Ishikawa (cell line): ENCODE measurements around the gene ARHGAP8.

Source experiments
- CEBPB ChIP-seq: IDR thresholded peaks from 2 replicates; pipeline ENCODE4 v1.6.1; 2012
- CREB1 ChIP-seq: IDR thresholded peaks from 2 replicates; pipeline ENCODE4 v1.6.1; 2012; ENCODE audit warnings: low read depth
- EGR1 ChIP-seq: IDR thresholded peaks from 2 replicates; pipeline ENCODE4 v1.6.1; 2012
- EP300 ChIP-seq: IDR thresholded peaks from 2 replicates; pipeline ENCODE4 v1.6.1; 2012; ENCODE audit warnings: borderline replicate concordance
- FOXM1 ChIP-seq: IDR thresholded peaks from 2 replicates; pipeline ENCODE4 v1.6.1; 2012; ENCODE audit warnings: low read depth, borderline replicate concordance
- MAX ChIP-seq: IDR thresholded peaks from 2 replicates; pipeline ENCODE4 v1.6.1; 2012
- NFIC ChIP-seq: IDR thresholded peaks from 2 replicates; pipeline ENCODE4 v1.6.1; 2012
- RAD21 ChIP-seq: IDR thresholded peaks from 2 replicates; pipeline ENCODE4 v1.6.1; 2012; ENCODE audit warnings: low read depth
- TAF1 ChIP-seq: IDR thresholded peaks from 2 replicates; pipeline ENCODE4 v1.6.1; 2012; ENCODE audit warnings: low read depth, mild to moderate bottlenecking
- TCF12 ChIP-seq: IDR thresholded peaks from 2 replicates; pipeline ENCODE4 v1.6.1; 2012; ENCODE audit warnings: low read depth
- TEAD4 ChIP-seq: IDR thresholded peaks from 2 replicates; pipeline ENCODE4 v1.6.1; 2012
- USF1 ChIP-seq: IDR thresholded peaks from 2 replicates; pipeline ENCODE4 v1.6.1; 2012
- YY1 ChIP-seq: IDR thresholded peaks from 2 replicates; pipeline ENCODE4 v1.6.1; 2012; ENCODE audit warnings: low read depth
- ZBTB7A ChIP-seq: IDR thresholded peaks from 2 replicates; pipeline ENCODE4 v1.6.1; 2012; ENCODE audit warnings: low read depth
- TF ChIP-seq, protein P1 (sequence below): IDR thresholded peaks from 2 replicates; pipeline ENCODE4 v1.6.1; 2012; ENCODE audit warnings: low read depth, mild to moderate bottlenecking

ARHGAP8 gene

GRCh38 chr22:44885806-44886360, 133.5 kb downstream of the ARHGAP8 start:
- TF ChIP-seq, protein P1, sequence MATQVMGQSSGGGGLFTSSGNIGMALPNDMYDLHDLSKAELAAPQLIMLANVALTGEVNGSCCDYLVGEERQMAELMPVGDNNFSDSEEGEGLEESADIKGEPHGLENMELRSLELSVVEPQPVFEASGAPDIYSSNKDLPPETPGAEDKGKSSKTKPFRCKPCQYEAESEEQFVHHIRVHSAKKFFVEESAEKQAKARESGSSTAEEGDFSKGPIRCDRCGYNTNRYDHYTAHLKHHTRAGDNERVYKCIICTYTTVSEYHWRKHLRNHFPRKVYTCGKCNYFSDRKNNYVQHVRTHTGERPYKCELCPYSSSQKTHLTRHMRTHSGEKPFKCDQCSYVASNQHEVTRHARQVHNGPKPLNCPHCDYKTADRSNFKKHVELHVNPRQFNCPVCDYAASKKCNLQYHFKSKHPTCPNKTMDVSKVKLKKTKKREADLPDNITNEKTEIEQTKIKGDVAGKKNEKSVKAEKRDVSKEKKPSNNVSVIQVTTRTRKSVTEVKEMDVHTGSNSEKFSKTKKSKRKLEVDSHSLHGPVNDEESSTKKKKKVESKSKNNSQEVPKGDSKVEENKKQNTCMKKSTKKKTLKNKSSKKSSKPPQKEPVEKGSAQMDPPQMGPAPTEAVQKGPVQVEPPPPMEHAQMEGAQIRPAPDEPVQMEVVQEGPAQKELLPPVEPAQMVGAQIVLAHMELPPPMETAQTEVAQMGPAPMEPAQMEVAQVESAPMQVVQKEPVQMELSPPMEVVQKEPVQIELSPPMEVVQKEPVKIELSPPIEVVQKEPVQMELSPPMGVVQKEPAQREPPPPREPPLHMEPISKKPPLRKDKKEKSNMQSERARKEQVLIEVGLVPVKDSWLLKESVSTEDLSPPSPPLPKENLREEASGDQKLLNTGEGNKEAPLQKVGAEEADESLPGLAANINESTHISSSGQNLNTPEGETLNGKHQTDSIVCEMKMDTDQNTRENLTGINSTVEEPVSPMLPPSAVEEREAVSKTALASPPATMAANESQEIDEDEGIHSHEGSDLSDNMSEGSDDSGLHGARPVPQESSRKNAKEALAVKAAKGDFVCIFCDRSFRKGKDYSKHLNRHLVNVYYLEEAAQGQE, result no peak
- TF ChIP-seq TCF12 (no peak), ZBTB7A (no peak), CREB1 (no peak), MAX (no peak), TEAD4 (no peak), USF1 (no peak), EP300 (no peak), NFIC (no peak), YY1 (no peak), EGR1 (no peak), FOXM1 (no peak), TAF1 (no peak), CEBPB (no peak), RAD21 (no peak)

DNA sequence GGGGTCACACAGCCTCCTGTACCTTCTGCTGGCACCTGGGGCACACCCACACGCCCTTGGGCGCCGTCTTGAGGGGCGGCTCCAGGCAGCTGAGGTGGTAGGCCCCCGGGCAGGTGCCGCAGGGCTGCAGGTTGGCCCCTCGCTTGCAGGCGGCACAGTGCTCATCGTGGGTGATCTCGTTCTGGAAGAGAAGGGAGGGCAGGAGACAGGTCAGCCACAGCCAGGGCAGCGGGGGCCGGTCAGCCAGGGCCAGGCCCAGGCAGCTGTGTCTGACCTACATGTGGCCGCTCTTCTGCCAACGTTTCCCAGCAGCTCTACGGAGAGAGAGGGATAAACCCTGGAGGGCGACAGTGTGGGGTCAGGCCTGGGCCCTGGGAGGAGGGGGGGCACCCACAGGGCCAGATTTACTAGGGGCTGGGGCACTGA, 135.6 kb downstream of the ARHGAP8 start:
- TF ChIP-seq ZBTB7A, result no peak
- no peak for TF ChIP-seq TCF12
- no peak for TF ChIP-seq CREB1
- TF ChIP-seq NFIC, result no peak
- TF ChIP-seq USF1, result no peak
- TF ChIP-seq, protein P1, result no peak
- TF ChIP-seq EP300, result no peak
- TF ChIP-seq MAX, result no peak
- TF ChIP-seq TAF1, result no peak
- no peak for TF ChIP-seq CEBPB
- TF ChIP-seq FOXM1, result no peak
- no peak for TF ChIP-seq TEAD4
- no peak for TF ChIP-seq YY1
- no peak for TF ChIP-seq EGR1
- TF ChIP-seq RAD21, result no peak

GRCh38 chr22:44888491-44889254, 136.3 kb downstream of the ARHGAP8 start:
- TF ChIP-seq TAF1 (no peak), EGR1 (no peak), CEBPB (no peak), RAD21 (no peak)

DNA sequence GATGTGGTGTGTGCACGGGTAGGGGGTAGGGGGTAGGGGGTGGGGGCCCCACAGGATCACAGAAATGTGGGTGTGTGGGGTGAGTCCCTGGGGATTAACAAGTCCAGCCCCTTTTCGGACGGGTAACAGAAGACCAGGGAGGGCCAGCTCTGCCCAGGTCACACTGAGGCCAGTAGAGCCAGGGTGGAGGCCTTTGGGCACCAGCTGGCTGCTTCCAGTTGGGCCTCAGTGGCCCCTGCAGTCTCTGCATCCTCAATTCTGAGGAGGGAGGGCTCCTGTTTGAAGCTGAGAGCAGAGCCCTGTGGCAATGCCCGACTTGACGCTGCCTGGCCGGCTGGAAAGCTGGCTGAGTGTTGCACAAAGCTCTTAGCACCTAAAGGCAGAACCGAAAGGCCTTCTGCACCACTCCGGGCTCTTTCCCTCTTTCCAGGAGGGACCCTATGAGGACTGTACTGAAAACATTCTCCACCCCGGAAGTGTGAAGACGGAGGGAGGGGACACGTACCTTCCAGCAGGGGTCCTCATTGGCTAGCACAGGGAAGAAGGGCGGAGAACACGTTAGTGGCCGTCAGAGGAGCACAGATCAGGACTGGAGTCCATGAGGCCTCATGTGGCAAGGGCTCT, 137.0 kb downstream of the ARHGAP8 start:
- TF ChIP-seq USF1 (no peak), RAD21 (peak; percentile 25; the same call in 1 of the 2 replicates)

- no peak for TF ChIP-seq TAF1
Measured at GRCh38 chr22:44890416-44891292, 138.3 kb downstream of the ARHGAP8 start.
